GM19043 (cell line): ENCODE results near the gene RFPL1.
A peak's percentile ranks its signal among the peaks of the same experiment; 100 is the strongest.
"Not testable (repeated sequence)": the region's sequence is repeated elsewhere in the genome, so short reads cannot be mapped to it uniquely, and the experiment has no call there.

Source experiments
- ATAC-seq: cut with Tn5 transposase; IDR thresholded peaks from one replicate; pipeline ENCODE4 v1.9.1; 2021; ENCODE audit warnings: low read depth; ENCODE audit not compliant: unreplicated experiment

Gene RFPL1

DNA sequence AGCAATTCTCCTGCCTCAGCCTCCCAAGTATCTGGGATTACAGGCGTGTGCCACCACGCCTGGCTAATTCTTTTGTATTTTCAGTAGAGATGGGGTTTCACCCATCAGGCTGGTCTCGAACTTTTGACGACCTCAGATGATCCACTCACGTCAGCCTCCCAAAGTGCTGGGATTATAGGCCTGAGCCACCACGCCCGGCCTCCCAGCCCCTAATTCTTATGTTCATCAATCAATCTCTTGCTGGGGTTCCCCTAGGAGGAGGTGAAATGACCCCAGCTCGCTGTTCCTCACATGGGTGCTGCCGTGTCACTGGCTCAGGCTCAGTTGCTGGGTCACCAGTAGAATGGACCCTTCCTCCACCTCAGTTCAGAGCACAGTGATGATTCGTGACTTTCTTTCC is at the start of gene RFPL1:
TSS of gene RFPL1 (plus strand) at position 301 of the 400 bp plus-strand sequence.
- ATAC-seq, result not testable (repeated sequence)

DNA sequence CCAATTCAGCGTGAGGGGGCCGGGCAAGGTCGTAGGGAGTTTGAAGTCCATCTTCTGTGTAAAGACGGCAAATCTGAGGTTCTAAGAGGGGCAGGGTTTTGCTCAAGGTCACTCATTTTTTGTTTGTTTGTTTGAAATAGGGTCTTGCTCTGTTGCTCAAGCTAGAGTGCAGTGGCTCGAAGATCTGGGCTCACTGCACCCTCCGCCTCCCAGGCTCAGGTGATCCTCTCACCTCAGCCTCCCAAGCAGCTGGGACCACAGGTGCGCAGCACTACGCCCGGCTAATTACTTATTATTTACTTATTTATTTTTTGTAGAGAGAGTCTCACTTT is 49.7 kb upstream of the RFPL1 start:
- peak; percentile 11 for ATAC-seq

DNA sequence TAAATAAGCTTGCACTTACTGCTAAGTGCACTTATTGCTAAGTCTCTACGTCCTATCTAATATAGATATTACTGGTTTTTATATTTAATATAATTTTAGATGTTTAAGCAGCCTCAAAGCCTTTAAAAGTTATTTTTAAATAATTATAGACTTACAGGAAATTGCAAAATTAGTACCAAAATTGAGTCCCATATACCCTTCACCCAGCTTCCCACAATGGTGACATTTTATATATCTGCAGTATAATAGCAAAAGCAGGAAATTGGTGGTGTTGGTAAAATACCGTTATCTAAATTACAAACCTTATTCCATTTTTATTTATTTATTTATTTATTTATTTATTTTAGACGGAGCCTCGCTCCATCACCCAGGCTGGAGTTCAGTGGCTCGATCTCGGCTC is 48.1 kb upstream of the RFPL1 start:
- no peak for ATAC-seq

DNA sequence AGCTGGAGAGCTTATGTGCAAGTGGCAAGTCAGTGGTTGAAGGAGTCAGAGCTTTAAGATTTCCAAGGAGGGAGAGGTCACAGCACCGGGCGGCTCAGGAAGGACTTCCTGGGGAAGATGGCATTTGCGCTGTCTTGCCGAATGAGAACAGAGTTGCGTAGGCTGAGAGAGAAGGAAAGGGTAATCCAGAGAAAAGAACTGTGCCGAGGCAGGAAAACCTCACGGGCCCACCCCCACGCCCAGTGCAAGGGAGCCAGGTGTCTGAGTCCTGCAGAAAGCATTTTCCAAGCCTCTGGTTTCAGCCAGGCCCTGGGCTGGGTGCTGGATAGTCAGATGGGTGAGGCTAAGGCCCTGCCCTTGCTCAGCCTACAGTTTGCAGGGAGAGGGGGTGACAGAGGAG is 46.8 kb upstream of the RFPL1 start:
- no peak for ATAC-seq

DNA sequence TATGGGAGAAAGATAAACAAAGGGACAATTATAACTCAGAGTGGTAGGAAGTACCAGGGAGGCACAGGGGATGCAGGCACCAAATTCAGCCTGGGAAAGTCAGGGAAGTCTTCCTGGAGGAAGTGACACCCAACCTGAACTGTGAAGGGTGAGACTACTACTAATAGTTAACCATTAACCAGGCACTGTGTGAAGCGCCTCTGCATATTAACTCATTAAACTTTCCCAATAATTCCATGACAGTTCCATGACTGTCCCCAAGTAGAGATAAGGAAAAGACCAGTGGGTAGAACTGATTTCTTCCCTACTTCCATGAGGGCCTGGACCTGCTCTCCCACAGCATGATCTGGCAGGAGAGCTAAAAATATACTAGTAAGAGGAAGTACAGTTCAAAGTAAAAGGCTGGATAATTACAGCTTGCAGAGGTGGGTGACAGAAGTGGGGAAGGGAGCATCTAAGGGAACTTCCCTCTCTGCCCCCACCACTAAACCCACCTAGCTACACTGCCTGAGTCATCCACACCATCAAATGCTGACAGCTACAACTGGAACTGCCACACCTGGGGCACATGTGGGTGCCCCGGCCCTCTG is 45.3 kb upstream of the RFPL1 start:
- no peak for ATAC-seq

DNA sequence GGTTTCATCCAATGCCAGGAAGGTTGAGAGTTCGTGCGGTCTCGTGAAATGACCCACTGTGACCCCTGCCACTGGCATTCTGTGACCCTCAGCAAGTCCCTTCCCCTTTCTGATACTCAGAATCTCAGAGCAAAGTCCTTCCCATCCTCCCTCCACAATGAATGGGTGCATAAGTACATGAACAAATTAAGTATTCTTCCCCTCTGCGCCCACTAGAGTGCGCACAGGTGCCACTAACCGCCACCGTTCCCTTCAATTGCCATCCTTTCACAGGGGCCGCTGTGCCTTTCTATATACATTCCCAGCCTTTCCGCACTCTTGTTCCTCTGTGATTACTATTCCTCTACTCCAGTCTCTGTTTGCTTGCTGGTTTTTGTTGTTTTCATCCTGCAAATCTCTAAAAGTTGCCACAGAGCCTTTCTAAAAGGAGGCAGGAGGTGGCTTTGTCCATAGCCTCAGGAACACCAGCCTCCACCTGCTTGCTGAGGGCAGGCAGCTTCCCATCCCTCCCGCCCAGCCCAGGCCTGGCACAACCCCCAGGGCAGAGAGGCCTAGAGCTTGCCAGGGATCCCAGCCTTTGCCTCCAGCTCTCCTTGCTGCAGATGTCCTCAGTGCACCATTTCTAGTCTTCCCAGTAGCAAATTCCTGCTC is 43.3 kb upstream of the RFPL1 start:
- no peak for ATAC-seq

DNA sequence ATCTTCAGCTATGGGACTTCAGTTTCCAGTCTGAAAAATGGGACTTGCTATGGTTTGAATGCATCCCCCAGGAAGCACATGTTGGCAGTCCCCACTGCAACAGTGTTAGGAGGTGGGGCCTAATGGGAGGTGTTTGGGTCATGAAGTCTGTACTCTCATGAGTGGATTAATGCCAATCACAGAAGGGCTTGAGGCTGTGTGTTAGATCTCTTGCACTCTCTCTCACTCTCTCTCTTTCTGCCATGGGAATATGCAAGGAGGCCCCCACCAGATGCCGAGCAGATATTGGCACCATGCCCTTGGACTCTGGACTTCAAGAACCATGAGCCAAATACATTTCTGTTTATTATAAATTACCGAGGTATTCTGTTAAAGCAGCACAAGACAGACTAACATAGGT is 42.3 kb upstream of the RFPL1 start:
- ATAC-seq, result no peak

DNA sequence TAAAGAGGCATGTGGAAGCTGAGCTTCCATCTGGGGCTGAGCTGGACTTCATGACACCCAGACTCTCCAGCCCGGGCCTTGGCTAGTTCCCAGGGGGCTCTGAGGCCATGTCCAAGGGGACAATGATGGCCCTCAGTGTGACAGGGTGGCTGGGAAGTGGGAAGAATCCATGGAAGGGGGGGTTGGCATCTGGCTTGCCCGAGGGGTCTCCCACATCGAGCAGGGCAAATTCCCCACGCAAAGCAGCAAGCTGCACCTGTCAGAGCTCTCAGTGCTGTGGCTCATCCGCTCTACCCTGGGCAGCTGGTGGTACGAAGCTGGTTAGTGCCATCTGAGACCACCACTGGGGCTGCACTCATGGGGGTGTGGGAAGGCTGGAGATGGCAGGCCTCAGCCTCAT is 40.6 kb upstream of the RFPL1 start:
- ATAC-seq, result no peak

DNA sequence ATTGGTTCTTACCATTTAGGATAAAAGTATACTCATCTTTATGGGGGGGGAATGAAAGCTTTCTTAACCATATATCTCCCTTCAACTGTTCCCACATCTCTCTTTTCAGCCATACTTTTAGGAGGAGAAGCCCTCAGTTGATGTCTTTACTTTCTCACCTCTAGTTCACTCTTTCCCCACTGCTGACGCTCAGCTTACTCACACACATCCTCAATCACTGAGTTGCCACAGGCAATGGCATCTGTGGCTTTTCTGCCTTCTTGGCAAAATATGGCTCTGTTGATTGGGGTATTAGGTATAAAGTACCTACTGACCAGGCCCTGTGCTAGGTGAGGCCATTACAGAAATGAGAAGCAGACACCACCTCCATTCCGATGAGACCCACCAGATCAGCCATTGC is 37.8 kb upstream of the RFPL1 start:
- ATAC-seq, result no peak

DNA sequence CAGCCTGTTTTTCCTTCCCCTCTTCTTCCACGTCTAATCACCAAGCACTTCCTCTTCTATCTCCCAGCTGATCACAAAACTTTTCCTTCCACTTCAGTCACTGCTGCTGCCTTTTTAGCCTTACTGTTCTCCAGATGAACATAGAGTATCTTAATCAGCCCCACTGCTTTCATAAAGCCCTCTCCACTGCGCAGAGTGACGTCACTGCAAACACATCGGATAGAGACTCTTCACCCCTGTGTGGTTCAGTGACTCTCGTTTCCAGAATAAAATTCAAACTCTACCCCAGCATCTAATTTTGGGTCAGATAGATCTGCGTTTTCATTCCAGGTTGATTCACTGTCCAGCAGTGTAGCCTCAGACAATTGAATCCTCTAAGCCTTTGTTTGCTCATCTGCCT is 36.8 kb upstream of the RFPL1 start:
- ATAC-seq, result not testable (repeated sequence)

DNA sequence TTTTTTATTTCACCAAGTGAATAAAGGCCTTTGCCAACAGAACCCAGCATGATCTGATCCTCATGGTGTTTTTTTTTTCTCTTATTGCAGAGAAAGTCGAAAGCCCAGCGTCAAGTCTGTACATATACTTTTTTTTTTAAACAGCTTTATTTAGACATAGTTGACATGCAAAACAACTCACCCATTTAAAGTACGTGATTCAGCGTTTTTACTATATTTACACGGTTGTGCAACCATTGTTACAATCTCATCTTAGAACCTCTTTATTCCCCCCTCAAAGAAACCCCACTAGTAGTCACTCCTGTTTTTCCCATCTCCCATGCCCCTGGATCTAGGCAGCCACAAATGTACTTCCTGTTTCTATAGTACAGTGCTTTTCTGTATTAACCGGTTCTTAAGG is 29.4 kb upstream of the RFPL1 start:
- ATAC-seq, result no peak

DNA sequence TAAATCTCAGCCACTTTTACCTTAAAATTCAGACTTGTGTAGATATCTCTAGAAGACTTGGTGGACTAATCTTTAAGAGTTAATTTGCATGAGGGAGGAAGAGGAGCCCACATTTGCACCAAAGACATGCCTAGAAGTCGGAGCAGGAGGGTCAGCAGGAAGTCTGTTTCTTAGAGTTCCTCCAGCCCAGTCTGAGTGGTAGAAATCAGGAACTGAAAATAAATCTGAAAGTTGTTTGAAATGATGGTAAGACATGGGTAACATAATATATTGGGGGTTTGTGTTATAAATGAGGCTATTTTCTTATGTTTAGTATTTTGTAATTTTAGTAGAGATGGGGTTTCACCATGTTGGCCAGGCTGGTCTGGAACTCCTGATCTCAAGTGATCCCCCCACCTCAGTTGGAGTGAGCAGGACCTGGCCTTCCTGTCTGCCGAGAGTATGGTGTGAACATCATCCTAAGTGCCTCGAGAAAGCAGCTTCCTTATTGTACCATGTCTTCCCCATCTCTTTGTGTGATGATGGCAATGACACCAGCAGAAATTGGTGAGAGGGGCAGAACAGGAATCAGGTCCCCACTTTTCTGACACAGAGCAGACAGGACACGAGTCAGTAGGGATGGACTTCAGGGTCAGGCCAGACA is 26.7 kb upstream of the RFPL1 start:
- not testable (repeated sequence) for ATAC-seq

DNA sequence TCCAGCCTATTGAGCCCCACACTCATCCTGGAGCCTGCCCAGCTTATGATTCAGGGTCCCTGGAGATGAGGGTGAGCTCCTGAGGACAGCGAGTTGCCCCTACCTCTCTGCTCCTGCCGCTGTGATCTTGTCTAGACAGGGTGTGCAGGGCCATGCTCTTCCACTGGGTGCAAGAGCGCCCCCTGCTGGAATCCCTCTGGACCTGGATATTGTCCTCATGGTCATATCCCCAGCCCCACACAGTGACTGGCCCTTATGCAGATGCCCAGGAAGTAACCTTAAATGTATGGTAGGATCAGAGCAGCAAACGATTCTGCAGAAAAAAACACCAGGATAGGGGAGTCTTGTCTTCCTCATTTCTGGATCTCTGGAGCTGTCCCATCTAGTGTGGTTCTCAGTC is 25.6 kb upstream of the RFPL1 start:
- not testable (repeated sequence) for ATAC-seq

DNA sequence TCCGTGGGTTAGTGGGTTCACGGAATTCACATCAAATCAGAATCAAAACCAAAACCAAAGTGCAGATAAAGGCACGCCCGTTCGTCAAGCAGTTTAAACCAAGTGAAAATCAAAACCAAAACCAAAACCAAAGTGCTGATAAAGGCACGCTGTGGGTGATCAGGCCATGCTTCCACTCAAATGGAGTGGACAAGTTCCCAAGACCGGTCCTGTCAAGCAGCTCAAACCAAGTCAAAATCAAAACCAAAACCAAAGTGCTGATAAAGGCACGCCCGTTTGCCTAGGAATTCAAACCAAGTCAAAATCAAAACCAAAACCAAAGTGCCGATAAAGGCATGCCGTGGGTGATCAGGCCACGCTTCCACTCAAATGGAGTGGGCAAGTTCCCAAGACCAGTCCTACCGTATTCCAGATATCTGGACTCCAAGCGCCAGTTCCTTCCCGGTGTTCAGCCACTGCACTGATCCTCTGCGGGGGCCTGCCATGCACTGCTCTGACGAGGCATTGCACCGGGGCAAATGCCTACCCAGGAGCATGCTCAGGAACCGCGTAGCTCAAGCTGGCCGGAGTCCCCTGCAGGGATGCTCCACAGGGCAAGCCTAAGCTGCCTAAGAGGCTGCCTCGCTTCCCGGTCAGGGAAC is 23.3 kb upstream of the RFPL1 start:
- not testable (repeated sequence) for ATAC-seq

DNA sequence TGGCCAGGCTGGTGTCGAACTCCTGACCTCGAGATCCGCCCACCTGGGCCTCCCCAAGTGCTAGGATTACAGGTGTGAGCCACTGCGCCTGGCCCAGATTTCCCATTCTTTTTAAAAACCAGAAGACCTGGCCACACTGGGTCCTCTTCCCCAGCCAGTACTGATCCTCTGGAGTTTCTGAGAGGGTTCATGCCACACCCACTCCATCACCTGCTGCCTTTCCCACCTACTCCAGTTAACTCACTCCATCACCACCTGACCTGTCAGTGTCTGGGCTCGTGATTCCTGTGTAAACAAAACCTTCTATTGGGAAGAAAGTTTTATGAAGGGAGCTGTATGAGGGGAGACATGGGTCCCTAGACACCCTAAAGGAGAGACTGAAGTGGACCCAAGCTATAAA is 19.7 kb upstream of the RFPL1 start:
- not testable (repeated sequence) for ATAC-seq

DNA sequence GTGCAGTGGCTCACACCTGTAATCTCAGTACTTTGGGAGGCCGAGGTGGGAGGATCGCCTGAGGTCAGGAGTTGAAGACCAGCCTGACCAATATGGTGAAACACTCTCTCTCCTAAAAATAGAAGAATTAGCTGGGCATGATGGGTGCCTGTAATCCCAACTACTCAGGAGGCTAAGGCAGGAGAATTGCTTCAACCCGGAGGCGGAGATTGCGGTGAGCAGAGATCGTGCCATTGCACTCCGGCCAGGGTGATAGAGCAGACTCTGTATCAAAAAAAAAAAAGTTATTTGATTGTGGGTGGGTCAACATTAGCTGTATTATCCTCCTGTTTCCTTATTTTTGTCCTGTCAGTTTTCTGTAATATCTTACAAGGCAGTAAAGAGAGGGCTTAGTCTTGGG is 11.9 kb upstream of the RFPL1 start:
- no peak for ATAC-seq

DNA sequence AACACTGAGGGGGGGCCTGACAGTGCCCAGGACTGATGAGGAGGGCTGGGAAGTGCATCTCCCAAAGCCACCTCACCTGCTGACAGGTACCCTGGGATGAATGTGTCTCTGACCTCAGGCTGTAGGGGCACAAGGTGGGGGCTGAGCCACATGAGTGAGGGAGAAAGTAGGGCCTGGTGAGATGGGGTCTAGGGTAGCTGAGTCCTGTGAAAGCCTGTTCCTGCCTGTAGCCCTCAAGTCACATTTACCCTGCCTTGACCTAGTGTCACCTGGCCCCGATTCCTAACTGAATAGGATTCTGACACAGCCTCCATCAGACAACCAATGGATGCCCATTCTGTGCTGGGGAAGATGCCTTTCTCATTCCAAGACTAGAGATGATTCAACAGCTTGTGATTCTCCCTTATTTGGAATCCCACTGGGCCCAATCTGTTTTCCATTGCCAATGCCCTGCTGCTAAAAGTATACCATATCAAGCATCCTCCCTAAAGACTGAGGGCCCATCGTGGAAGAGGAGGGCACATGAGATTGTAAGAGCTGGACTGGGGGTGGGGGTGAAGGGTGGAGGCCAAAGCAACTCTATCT is 11.1 kb upstream of the RFPL1 start:
- no peak for ATAC-seq

DNA sequence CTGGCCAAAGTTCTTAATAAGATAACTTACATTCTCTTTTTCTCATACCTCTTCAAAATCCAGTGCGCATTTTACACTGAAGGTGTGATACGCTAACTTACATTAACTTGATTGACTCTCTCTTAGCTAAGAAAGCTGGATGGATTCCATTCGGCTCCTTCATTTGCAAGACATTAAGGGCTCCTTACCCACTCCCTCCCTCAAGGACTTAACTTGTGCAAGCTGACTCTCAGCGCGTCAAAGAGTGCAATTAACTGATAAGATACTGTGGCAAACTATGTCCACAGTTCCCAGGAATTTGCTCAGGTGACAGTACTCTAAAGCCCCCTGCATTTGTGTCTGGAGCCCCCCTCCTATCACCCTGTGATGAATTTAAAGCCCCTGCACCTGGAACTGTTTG is 6.4 kb upstream of the RFPL1 start:
- no peak for ATAC-seq

DNA sequence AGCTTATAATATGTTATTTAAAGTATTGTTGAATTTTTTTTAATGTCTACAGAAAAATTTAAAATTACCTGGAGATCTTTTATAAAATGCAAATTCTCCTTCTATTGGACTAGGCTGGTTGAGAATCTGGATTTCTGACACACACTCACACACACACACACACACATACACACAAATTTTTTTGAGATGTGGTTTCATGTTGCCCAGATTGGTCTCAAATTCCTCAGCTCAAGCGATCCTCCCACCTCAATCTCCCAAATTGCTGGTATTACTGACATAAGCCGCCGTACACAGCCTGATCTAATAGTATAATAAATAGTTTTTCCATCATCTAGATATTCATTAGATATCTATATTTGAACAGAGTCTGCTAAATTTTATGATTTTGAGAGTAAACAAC is 4.5 kb upstream of the RFPL1 start:
- no peak for ATAC-seq

DNA sequence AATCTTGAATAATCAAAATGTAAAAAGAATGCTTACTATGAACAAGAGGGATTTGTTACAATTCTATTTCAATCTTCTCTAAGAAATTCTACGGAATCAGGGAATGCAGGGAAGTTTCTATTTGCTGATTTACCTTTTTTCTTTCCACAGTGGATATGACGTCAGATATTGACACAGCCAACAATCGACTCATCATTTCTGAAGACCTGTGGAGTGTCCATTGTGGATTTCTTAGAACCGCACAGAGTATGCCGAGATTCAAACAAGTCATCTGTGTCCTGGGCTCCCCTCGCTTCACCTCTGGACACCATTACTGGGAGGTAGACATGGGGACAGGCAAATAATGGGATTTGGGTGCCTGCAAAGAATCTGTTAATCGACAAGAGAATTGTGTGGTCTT is 4.1 kb upstream of the RFPL1 start:
- ATAC-seq, result no peak
